Stimulated activated naive CD8-positive, alpha-beta T cell treated with anti-CD3 and anti-CD28 coated beads, Interleukin-15, Interleukin-2, amounts not matched to agents 100 ng/mL and 50 ng/mL, for 24 hours (primary cell): Measurements from ENCODE around the gene RSRC1.
"Not testable (repeated sequence)": the region's sequence is repeated elsewhere in the genome, so short reads cannot be mapped to it uniquely, and the experiment has no call there.

Experiments
- H3K27ac Mint-ChIP-seq: one replicate; pipeline ENCODE4 v1.8.0; 2021; ENCODE audit warnings: mild to moderate bottlenecking, mixed read lengths
- H3K27me3 Mint-ChIP-seq: one replicate; pipeline ENCODE4 v1.8.0; 2021; ENCODE audit warnings: mixed read lengths
- H3K36me3 Mint-ChIP-seq: one replicate; pipeline ENCODE4 v1.8.0; 2021; ENCODE audit warnings: low read depth, mixed read lengths
- H3K4me1 Mint-ChIP-seq: one replicate; pipeline ENCODE4 v1.8.0; 2021; ENCODE audit warnings: low read depth, mixed read lengths
- H3K4me3 Mint-ChIP-seq: one replicate; pipeline ENCODE4 v1.8.0; 2021; ENCODE audit warnings: mild to moderate bottlenecking, mixed read lengths
- H3K9me3 Mint-ChIP-seq: one replicate; pipeline ENCODE4 v1.8.0; 2021; ENCODE audit warnings: mixed read lengths

Gene RSRC1

GRCh38 chr3:158382479-158382878, 272.6 kb downstream of the RSRC1 start:
- no peak overlapping the region for H3K4me3 Mint-ChIP-seq
- peaks cover 9% of the 10 kb centered on the region for H3K9me3 Mint-ChIP-seq
- H3K36me3 Mint-ChIP-seq: peaks cover 5% of the 10 kb centered on the region

GRCh38 chr3:158384019-158384418, 274.1 kb downstream of the RSRC1 start:
- H3K4me3 Mint-ChIP-seq: no peak overlapping the region
- no peak overlapping the region for H3K27ac Mint-ChIP-seq
- H3K9me3 Mint-ChIP-seq: peaks cover 9% of the 10 kb centered on the region
- H3K36me3 Mint-ChIP-seq: no peaks in the 10 kb centered on the region
- no peaks in the 10 kb centered on the region for H3K4me1 Mint-ChIP-seq
- H3K27me3 Mint-ChIP-seq: no peaks in the 10 kb centered on the region

More at GRCh38 chr3:158382479-158382878, 272.6 kb downstream of the RSRC1 start:
- Mint-ChIP-seq H3K27ac (no peak overlapping the region), H3K27me3 (no peaks in the 10 kb centered on the region), H3K4me1 (no peaks in the 10 kb centered on the region)

- H3K9me3 Mint-ChIP-seq: peaks cover 23% of the 10 kb centered on the region
- H3K27ac Mint-ChIP-seq: no peak overlapping the region
- H3K27me3 Mint-ChIP-seq: no peaks in the 10 kb centered on the region
- H3K36me3 Mint-ChIP-seq: peaks cover 30% of the 10 kb centered on the region
- H3K4me1 Mint-ChIP-seq: no peaks in the 10 kb centered on the region
- no peak overlapping the region for H3K4me3 Mint-ChIP-seq
Measured at GRCh38 chr3:158395421-158395820, 285.5 kb downstream of the RSRC1 start.

- no peaks in the 10 kb centered on the region for H3K4me1 Mint-ChIP-seq
- no peaks in the 10 kb centered on the region for H3K9me3 Mint-ChIP-seq
- no peaks in the 10 kb centered on the region for H3K27me3 Mint-ChIP-seq
- H3K4me3 Mint-ChIP-seq: no peak overlapping the region
- H3K36me3 Mint-ChIP-seq: no peaks in the 10 kb centered on the region
- no peak overlapping the region for H3K27ac Mint-ChIP-seq
Measured at GRCh38 chr3:158402590-158402989, 292.7 kb downstream of the RSRC1 start.

GRCh38 chr3:158403013-158403412, 293.1 kb downstream of the RSRC1 start:
- no peaks in the 10 kb centered on the region for H3K9me3 Mint-ChIP-seq
- H3K27me3 Mint-ChIP-seq: no peaks in the 10 kb centered on the region
- H3K4me3 Mint-ChIP-seq: no peak overlapping the region
- H3K4me1 Mint-ChIP-seq: no peaks in the 10 kb centered on the region
- H3K27ac Mint-ChIP-seq: no peak overlapping the region
- H3K36me3 Mint-ChIP-seq: no peaks in the 10 kb centered on the region

GRCh38 chr3:158404131-158404718, 294.3 kb downstream of the RSRC1 start:
- Mint-ChIP-seq H3K4me1 (no peaks in the 10 kb centered on the region), H3K27ac (no peak overlapping the region), H3K36me3 (no peaks in the 10 kb centered on the region), H3K9me3 (no peaks in the 10 kb centered on the region), H3K4me3 (no peak overlapping the region), H3K27me3 (no peaks in the 10 kb centered on the region)

GRCh38 chr3:158405507-158405906, 295.6 kb downstream of the RSRC1 start:
- Mint-ChIP-seq H3K27ac (no peak overlapping the region), H3K36me3 (no peaks in the 10 kb centered on the region), H3K4me1 (no peaks in the 10 kb centered on the region), H3K4me3 (no peak overlapping the region), H3K9me3 (no peaks in the 10 kb centered on the region), H3K27me3 (no peaks in the 10 kb centered on the region)

GRCh38 chr3:158407844-158408517, 298.1 kb downstream of the RSRC1 start:
- no peak overlapping the region for H3K4me3 Mint-ChIP-seq
- H3K27ac Mint-ChIP-seq: no peak overlapping the region
- peaks cover 16% of the 10 kb centered on the region for H3K36me3 Mint-ChIP-seq
- no peaks in the 10 kb centered on the region for H3K9me3 Mint-ChIP-seq
- no peaks in the 10 kb centered on the region for H3K27me3 Mint-ChIP-seq
- no peaks in the 10 kb centered on the region for H3K4me1 Mint-ChIP-seq

GRCh38 chr3:158408518-158408897, 298.6 kb downstream of the RSRC1 start:
- H3K4me1 Mint-ChIP-seq, H3K27me3 Mint-ChIP-seq, H3K9me3 Mint-ChIP-seq, H3K4me3 Mint-ChIP-seq, H3K27ac Mint-ChIP-seq: not testable (repeated sequence)
- peaks cover 21% of the 10 kb centered on the region for H3K36me3 Mint-ChIP-seq

GRCh38 chr3:158418035-158418434, 308.1 kb downstream of the RSRC1 start:
- Mint-ChIP-seq H3K4me1 (peaks cover 9% of the 10 kb centered on the region), H3K36me3 (peaks cover 15% of the 10 kb centered on the region), H3K9me3 (peaks cover 3% of the 10 kb centered on the region), H3K27me3 (no peaks in the 10 kb centered on the region), H3K27ac (no peak overlapping the region), H3K4me3 (no peak overlapping the region)

- Mint-ChIP-seq H3K9me3 (peaks cover 3% of the 10 kb centered on the region), H3K4me3 (no peak overlapping the region), H3K27ac (no peak overlapping the region), H3K36me3 (peaks cover 10% of the 10 kb centered on the region), H3K27me3 (no peaks in the 10 kb centered on the region), H3K4me1 (peaks cover 9% of the 10 kb centered on the region)
Measured at GRCh38 chr3:158419820-158420653, 310.1 kb downstream of the RSRC1 start.

GRCh38 chr3:158420654-158421396, 310.9 kb downstream of the RSRC1 start:
- Mint-ChIP-seq H3K4me1 (peaks cover 9% of the 10 kb centered on the region), H3K9me3 (peaks cover 3% of the 10 kb centered on the region), H3K27ac (no peak overlapping the region), H3K4me3 (no peak overlapping the region), H3K36me3 (peaks cover 10% of the 10 kb centered on the region), H3K27me3 (no peaks in the 10 kb centered on the region)

- H3K4me3 Mint-ChIP-seq: no peak overlapping the region
- H3K9me3 Mint-ChIP-seq: no peaks in the 10 kb centered on the region
- no peaks in the 10 kb centered on the region for H3K36me3 Mint-ChIP-seq
- no peaks in the 10 kb centered on the region for H3K4me1 Mint-ChIP-seq
- no peaks in the 10 kb centered on the region for H3K27me3 Mint-ChIP-seq
- H3K27ac Mint-ChIP-seq: no peak overlapping the region
Measured at GRCh38 chr3:158430448-158430847, 320.6 kb downstream of the RSRC1 start.

- Mint-ChIP-seq H3K4me3 (no peak overlapping the region), H3K36me3 (no peaks in the 10 kb centered on the region), H3K4me1 (no peaks in the 10 kb centered on the region), H3K27me3 (no peaks in the 10 kb centered on the region), H3K27ac (no peak overlapping the region), H3K9me3 (no peaks in the 10 kb centered on the region)
Measured at GRCh38 chr3:158430968-158431367, 321.1 kb downstream of the RSRC1 start.

GRCh38 chr3:158431829-158432228, 321.9 kb downstream of the RSRC1 start:
- Mint-ChIP-seq H3K9me3 (no peaks in the 10 kb centered on the region), H3K4me3 (no peak overlapping the region), H3K27ac (no peak overlapping the region)

More at GRCh38 chr3:158431829-158432228, 321.9 kb downstream of the RSRC1 start:
- no peaks in the 10 kb centered on the region for H3K36me3 Mint-ChIP-seq
- no peaks in the 10 kb centered on the region for H3K4me1 Mint-ChIP-seq
- no peaks in the 10 kb centered on the region for H3K27me3 Mint-ChIP-seq
